ENCODE results near the gene TIMM23B.
"Not testable (repeated sequence)": the region's sequence is repeated elsewhere in the genome, so short reads cannot be mapped to it uniquely, and the experiment has no call there.

- not testable (repeated sequence) for TF ChIP-seq CTCF, EP300, POLR2AphosphoS5, POLR2A (IDR thresholded peaks at IDR 0.05)
These were observed 19.8 kb upstream of the TIMM23B start for GRCh38 chr10:49922041-49922440.

All from gastroesophageal sphincter (tissue), 3 donors.